ENCODE data around the gene TRIM48. TPM values are rescaled to one million over a fixed set of nuclear protein-coding genes. Genes with fewer than 3 reads are reported as not detected.
"Not testable (repeated sequence)": the region's sequence is repeated elsewhere in the genome, so short reads cannot be mapped to it uniquely, and the experiment has no call there.

TRIM48 gene
- total RNA-seq (not detected), polyA plus RNA-seq (not detected)
- long read RNA-seq, donor 1, result 0 reads
- long read RNA-seq, donor 2, result 0 reads

GRCh38 chr11:55261855-55262254 is at the start of gene TRIM48:
TRIM48 (plus strand) TSS chr11:55262155; CDS start chr11:55262268, 113 bp downstream.
- H3K4me1 ChIP-seq; H3K36me3 ChIP-seq (ENCODE audit: insufficient read depth in 1 of 2, low read depth in 1 of 2); DNase-seq; intact Hi-C loops (cut with DNase I); H3K27ac ChIP-seq; H3K4me3 ChIP-seq; H3K27me3 ChIP-seq (ENCODE audit: insufficient read depth in 3 of 3, low read length in 2 of 3); ATAC-seq; H3K9me3 ChIP-seq: not testable (repeated sequence)
- WGBS, 3 donors, result 49 to 62% (median 49%) methylated on average over 2 of the region's 2 CpGs

- H3K4me3 ChIP-seq; DNase-seq; H3K36me3 ChIP-seq (ENCODE audit: insufficient read depth in 1 of 2, low read depth in 1 of 2); intact Hi-C loops (cut with DNase I); ATAC-seq; H3K27ac ChIP-seq; H3K27me3 ChIP-seq (ENCODE audit: insufficient read depth in 3 of 3, low read length in 2 of 3); H3K4me1 ChIP-seq; H3K9me3 ChIP-seq: not testable (repeated sequence)
- WGBS, 3 donors, result 54 to 62% (median 60%) methylated on average over 5 of the region's 5 CpGs
Observed at GRCh38 chr11:55238316-55238715, 23.6 kb upstream of the TRIM48 start.

- Histone ChIP-seq H3K27me3 (ENCODE audit: insufficient read depth in 3 of 3, low read length in 2 of 3) (no peaks in the 10 kb centered on the region), H3K4me3 (no peak overlapping the region), H3K36me3 (ENCODE audit: insufficient read depth in 1 of 2, low read depth in 1 of 2) (no peaks in the 10 kb centered on the region), H3K9me3 (no peaks in the 10 kb centered on the region), H3K27ac (no peak overlapping the region), H3K4me1 (no peaks in the 10 kb centered on the region)
- DNase-seq, result no peak
- intact Hi-C loops (cut with DNase I), result no loop called here
- TF ChIP-seq CTCF (IDR thresholded peaks at IDR 0.05), result no peak
- ATAC-seq, result no peak
- 70 to 71% (median 70%) methylated on average over 5 of the region's 5 CpGs for WGBS, 3 donors
Observed at GRCh38 chr11:55263081-55263480, 1.1 kb downstream of the TRIM48 start.

Other genes starting within 250 kb of the TRIM48 start
- gene OR4A16, start 81.0 kb downstream of the TRIM48 start, total RNA-seq, result not detected
- gene OR4A16, start 81.0 kb downstream of the TRIM48 start, polyA plus RNA-seq, result not detected
- gene OR4A15, start 105.8 kb downstream of the TRIM48 start, total RNA-seq, result not detected
- gene OR4A15, start 105.8 kb downstream of the TRIM48 start, polyA plus RNA-seq, result not detected

All from psoas muscle (tissue), 8 donors.